Stimulated activated CD8-positive, alpha-beta memory T cell treated with anti-CD3 and anti-CD28 coated beads, Interleukin-7, amount 100 ng/mL, for 48 hours (primary cell): Measurements from ENCODE around the gene CHN2.

Experiments used
- DNase-seq, 2 donors: peaks; one replicate each; pipeline ENCODE4 v3.0.0-alpha.2; 2020; ENCODE audit warnings: low read depth in 1 of 2; ENCODE audit errors: extremely low read depth in 1 of 2

CHN2 gene

DNA sequence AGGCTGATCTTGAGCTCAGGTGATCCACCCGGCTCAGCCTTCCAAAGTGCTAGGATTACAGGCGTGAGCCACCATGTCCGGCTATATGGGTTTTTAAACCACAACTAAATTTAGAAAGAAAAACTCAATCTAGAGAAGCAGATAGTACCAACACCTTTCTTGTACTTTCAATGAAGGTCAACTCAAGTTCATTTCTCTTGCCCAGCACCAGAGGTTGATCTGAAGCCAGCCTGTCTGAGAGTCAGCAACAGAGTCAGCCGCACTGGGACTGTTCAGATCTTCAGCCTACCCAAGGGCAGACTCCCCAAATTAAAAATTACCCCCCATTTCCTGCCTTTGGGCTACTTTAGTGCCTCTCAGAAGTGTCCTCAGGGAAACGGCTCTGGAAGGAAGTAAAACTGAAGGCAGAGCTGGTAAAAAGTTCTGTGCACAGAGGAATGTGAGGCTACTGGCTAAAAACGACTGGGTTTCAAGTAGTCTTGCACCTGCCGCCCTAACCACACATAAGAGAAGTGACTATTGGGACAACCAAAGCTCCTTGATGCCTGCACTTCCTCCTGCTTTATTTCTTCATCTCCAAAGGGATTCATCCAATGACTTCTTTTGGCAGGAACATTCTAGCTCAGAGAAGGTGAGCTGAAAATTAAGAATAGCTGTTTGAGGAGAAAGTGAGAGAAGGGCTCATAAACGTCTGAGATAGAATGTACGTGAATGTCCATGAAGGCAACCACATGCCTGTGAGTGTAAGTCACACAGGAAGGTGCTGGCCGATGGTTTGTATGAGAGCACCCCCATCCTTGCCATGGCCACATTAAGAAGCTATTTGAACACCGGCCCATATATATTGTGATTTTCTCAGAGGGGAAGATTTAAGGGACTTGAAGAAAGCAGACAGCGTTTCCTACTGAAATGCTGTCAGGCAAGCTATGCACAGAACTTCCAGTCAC is 226.7 kb downstream of the CHN2 start:
- DNase-seq: no peak

DNA sequence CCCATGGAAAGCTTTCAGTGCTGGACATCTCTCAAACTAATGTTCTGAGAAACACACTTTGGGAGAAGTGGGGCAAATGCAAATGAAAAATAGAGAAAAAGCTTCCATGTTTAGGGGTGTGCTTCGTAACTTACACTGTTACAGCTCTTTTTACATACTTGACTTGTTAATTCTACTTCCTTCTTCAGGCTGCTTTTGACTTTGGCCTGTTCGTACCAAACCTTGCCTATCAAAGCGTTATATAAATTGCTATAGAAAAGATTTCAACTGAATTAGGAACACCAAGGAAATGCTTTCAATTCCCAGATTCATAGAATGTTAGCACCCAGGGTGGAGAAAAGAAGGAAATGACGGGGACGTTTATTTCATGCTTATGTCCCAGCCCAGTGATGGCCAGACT is 228.3 kb downstream of the CHN2 start:
- DNase-seq: no peak

DNA sequence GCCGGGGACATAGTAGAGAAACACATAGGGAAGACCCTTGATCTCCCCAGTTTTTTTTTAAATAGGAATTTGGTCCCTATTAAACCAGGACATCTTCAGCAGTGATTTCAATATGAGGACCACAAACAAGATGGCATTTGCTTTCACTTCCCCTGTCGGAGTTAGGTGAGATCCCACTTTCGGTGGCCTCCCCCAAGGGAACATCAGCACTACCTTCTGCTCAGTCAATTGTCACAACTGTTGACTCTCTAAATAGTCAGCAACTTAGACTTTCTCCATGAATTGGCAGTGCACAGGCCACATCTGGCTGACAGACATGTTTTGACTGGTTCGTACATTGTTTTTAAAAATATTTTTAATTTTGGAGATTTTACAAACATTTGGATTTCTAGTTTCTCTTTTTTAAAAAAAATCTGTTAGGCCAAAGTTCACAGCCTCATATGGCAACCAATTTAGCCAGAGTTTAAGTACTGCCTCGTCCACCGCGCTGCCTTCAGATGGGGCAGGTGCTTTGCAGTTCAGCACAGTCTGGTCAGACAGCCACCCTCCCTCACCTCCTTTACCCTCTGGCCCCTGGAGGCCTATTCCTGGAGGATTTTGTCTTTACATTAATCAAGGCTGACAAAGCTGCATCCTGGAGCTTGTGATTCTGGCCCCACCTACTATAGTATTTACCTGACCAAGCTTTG is 229.9 kb downstream of the CHN2 start:
- no peak for DNase-seq

DNA sequence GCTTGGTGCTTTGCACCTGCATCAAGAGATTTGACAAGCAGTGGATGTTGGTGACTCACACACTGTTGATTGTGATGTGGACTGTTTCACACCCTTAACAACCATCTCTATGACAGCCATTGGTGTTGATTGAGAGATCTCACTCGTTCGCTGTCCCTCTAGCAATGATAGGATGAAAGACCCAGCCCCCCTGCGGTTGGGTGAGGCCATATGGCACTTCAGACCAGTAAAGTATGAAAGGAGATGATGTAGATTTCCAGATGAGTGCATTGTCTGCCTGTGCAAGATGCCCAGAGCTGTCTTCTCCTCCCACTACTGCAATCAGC is 230.4 kb downstream of the CHN2 start:
- no peak for DNase-seq

DNA sequence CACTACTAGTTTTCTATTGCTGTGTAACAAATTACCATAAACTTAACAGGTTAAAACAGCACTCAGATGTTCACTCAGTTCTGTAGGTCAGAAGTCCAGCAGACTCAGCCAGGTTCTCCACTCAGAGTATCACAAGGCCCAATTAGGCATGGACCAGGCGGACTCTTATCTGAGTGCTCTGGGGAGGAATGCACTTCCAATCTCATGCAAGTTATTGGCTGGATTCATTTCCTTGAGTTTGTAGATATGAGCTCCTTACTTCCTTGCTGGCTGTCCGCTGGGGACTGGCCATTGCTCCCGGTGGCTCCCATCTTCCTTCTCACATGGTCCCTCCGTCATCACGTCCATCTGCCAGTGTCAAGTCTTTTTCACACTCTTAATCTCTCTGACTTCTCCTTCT is 232.0 kb downstream of the CHN2 start:
- no peak for DNase-seq

DNA sequence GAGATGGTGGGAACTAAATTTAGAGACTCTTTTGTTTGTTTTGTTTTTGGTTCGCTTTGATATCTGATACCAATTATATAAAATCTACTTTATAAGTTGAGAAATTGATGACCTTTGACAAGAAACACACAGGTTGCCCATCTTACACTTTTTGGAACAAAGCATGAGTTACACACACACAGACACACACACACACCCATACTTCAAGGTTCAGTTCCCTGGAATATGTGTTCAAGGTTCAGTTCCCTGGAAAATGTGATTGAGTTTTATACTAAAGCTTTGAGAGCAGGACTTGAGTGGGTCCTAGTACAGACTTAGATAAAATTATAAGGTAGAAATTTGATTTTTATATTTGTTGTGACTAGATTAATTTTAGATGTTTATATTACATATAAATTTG is 234.8 kb downstream of the CHN2 start:
- no peak for DNase-seq

DNA sequence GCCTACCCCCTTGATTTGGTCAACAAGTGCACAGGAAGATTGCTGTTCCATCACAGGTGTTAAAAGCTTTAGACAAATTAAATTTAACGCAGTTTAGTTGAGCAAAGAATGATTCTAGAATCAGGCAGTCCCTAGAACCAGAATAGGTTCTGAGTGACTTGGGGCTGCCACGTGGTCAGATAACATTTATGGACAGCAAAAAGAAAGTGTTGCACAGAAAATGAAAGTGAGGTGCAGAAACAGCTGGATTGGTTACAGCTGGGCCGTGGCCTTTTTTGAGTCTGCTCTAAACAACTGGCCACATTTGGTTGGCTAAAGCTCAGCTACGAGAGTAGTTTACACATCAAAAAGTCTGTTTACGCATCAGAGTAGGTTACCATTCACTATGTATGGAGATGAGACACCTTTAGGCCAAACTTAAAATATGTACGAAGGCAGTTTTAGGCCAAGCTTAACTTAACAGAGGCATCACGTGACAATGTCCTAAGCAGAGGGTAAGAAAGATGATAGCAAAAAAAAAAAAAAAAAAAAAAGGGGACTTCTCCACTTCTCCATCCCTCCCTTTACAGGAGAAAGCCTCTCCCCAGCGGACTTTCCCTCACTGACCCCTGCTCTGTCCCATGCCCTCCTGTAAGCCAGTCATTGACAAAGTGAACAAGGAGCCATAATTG is 235.8 kb downstream of the CHN2 start:
- DNase-seq: no peak

DNA sequence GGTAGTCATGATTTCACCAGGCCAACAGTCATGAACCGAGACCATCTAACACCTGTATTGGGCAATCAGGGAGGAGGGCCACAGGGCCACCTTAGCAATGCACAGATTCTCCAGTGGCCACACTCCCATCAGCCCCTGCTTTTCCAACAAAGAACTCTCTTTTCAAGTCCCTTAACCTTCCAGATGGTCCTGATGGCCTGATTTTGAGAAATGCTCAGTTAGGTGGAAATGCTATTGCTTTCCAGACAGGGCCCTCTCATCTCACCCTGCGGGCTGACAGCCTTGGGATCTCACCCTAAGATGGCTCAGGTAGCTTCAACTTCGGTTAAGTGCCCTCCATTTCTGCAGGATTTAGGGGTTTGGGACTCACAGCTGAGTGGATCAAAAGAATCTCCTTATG is 237.1 kb downstream of the CHN2 start:
- DNase-seq: no peak

DNA sequence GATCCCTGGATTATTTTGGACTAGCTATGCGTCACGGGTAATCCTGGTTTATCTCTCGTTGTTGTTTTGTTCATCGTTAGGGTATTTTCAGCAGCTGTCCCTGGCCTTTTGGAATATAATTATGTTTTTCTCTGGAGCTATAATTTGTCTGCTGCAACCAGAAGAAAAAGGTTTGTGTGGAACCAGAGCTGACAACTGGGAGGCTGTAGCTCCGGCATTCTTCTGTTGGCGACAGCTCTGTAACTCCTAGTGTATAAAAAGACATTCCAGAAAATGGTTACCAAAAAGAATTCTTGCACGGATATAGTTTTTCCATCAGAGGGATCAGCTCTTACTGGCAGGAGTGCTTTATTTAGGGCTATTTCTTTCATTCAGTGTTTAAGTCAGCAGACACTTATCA is 238.1 kb downstream of the CHN2 start:
- DNase-seq: no peak

DNA sequence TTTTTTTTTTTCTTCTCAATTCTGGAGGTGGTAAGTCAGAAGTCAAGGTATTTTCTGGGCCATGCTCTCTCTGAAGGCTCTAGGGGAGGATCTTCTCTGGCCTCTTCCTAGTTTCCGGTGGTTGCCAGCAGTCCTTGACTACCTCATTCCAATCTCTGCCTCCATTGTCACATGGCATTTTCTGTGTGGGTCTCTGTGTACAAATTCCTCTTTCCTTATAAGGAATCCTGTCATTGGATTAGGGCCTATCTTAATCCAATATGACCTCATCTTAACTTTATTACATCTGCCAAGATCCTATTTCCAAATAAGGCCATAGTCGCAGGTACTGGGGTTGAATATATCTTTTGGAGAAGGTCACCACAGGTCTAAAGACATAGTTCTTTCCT is 239.8 kb downstream of the CHN2 start:
- no peak for DNase-seq

DNA sequence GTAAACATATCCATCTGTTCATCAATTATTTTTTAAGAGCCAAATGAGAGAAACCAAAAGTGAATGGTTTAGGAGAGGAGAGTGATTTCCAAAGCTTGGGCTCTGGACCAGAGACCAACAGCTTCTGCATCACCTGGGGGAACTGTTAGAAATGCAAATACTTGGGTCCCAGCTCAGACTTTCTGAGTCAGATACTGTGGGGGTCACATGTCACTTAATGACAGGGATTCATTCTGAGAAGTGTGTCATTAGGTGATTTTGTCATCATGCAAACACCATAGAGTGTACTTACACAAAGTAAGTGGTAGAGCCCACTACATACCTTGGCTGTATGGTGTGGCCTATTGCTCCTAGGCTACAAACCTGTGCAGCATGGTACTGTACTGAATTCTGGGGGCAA is 240.6 kb downstream of the CHN2 start:
- DNase-seq: no peak

DNA sequence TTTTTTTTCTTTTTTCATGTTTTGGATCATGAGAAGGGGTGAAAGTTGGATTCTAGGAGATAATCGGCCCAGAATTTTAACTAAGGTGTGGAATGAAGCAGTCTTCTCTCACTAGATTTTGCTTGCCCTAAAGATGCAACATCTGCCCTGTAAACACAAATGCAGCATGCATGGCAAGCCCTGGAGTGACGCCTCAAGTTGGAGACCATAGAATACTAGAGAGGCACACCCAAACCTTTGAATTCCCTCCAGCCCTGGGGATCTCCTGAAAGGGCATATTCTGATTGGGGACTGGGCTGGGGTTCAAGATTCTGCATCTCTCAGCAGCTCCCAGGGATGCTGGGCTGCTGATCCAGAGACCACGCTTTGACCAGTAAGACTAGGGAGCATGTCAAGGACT is 241.3 kb downstream of the CHN2 start:
- no peak for DNase-seq

DNA sequence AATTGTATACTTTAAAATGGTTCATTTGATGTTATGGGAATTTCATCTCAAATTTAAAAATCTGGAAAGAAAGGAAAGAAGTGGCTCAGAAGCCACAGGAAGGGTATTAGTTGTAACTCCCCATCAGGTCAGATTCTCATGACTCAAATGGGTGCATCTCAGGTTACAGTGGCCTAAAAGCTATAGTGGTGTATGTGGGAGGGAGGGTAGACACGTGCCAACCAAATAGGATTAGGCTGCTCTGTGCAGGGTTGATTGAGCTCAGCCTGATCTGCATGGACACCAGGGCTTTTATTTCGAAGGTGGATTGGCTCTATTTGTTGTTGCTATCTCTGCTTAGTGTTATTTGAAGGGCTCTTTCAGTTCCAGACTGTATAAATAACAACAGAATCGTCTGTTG is 247.6 kb downstream of the CHN2 start:
- DNase-seq: no peak

DNA sequence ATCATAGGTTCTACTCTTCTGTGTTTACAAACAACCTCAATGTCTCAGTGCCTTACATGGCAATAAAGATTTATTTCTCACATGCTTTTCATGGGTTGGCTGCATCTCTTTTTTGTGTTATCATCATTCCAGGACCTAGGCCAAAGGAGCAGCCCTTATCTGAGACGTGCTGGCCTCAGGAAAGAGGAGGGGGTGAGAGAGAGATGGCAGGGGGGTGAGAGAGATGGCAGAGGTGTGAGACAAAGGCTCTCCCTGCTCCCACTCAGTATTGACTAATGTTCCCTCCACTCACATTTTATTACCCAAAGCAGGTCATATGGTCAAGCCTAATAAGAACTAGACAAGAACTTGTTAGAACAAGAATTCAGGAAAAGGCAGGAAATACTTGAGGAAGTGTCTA is 249.0 kb downstream of the CHN2 start:
- no peak for DNase-seq

DNA sequence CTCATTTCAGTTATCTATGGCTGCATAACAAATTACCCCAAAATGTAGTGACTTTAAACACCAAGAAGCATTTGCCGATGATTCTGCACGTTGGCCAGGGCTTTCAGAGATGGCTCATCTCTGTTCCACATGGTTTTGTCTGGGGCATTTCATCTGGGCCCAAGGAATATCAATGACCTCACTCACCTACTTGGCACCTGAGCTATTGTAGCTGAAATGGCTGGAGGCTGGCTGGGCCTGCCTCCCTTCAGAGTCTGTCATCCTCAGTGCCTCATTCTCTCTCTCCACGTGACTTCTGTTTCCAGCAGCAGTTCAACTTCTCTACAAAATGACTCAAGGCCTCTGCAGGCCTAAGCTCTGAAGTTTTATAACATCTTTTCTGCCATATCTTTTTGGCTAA is 249.7 kb downstream of the CHN2 start:
- DNase-seq: no peak

DNA sequence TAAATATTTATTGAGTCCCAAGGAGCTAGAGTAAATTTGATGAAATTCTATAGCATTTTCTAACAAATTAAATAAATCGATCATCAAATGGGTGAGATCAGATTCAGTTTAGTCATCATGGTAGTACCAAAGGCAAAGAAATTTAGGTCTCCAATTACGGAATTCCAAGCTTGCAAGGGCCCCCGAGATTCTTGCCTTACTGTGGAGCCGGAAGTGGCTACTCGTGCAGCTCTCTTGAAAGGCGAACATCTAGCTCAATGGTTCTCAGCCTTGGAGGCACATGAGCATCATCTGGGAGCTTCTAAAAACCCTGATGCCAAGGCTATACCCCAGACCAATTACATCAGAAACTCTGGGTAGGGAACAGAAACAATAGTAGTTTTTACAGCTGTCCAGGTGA is 251.2 kb downstream of the CHN2 start:
- no peak for DNase-seq

DNA sequence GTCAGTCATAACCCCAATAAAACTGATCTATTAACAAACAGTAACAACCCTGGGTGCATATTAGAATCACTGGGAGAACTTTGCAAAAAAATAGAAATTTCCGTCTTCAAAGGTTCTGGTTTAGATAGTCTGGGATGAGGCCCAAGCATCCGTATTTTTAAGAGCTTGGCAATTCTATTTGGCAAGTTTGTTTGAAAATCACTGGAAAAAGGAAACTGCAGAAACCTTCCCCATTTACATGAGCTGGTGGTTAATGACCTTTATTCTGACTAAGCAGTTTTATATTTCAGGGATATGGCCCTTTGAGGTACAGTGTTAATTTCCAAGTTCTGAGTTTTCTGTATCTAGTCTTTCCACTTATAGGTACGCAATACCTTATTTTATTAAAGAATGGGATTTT is 253.3 kb downstream of the CHN2 start:
- DNase-seq: no peak

DNA sequence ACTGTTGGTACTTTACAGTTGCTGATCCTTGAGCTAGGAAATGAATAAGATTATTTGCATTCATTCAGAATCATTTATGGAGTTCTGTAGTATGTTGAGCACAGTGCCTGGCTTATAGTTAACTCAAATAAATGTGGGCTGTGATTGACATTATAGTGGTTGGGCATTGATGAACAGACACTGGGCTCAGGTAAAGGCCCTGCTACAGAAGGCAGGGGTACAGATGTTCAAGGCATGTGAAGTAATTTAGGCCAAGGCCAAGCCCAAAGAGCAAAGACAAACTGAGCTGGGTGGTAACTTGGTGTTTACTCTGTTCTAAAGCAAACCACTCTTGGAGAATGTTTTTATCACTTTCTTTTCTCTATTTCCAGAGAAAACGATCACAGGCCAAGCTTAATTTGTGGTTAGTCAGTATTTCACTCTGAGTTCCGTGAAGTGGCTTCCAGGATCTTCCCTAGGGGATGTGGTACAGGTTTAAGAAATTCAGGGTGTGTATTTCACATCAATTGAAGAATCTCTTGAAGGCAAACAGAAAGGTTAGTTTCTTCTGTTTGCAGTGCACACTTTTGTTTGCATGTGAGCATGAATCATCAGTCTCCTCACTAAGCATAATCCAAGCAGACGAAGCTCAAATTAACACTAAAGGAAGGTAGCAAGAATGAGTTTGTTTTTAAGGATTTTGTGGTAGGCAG is 255.1 kb downstream of the CHN2 start:
- no peak for DNase-seq

DNA sequence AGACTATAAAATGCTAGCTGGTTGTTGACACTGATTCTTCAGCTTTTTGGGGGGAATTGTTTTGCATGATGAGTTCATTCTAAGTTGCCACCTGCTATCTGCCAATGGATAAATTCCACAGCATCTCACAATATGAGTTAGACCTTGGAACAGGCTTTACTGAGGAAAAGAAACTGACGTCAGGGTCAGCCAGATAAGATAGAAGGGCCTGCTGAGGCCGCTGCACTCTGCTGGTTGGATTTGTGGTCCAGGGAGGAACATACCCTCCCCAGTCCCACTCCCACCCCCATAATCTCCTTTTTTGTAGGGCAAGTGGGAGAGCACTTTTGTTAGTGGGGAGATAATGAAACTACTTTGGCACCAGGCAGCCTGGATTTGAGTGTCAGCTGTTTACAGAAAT is 258.4 kb downstream of the CHN2 start:
- DNase-seq: no peak

DNA sequence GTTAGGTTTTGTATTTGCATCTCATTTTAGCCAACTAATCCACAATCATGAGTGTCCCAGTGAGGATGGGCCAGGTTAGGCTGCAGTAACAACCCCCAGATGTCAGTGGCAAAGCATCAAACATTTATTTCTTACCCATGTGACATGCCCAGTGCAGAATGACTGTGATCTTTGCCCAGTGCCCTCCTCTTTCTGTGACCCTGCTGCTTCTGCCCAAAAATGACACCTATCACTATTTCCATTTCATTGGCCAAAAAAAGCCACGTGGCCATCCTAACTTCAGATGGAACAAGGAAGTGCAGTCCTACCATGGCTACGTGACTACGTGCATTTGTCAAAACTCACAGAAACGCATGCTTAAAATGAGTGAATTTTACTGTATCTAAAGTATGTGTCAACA is 259.9 kb downstream of the CHN2 start:
- DNase-seq: no peak

DNA sequence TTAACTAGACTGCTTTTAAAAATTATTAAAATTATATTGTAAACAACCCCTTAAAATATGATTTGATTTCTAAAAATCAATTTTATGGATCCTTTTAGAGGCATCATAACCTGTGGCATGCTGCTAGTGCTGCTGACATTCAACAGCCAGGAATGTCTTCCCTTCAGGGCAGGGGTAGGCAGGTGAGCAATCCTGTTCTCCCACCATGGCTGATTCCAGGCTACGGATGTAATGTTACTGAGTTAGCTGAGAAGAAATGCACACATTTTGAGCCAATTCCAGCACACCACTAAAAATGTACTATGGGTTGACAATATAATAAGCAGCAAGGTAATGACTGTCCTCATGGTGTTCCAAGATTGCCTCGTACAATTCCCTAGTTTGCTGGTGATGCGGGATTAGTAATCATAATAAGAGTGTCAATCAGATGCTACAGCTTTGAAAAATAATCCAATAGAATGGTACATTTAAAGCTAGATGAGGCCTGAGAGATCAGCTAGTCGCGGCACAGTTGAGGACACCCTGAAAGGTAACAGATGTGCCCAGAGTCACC is 260.4 kb downstream of the CHN2 start:
- no peak for DNase-seq
